Right atrium auricular region (tissue), 2 donors: ENCODE measurements around the gene ACER3. TPM values are rescaled to one million over a fixed set of nuclear protein-coding genes. Genes with fewer than 3 reads are reported as not detected.
"Not testable (repeated sequence)": the region's sequence is repeated elsewhere in the genome, so short reads cannot be mapped to it uniquely, and the experiment has no call there.

Source experiments
- DNase-seq: peaks from one replicate; pipeline ENCODE4 v3.0.0-alpha.2; 2019; ENCODE audit warnings: low spot score
- H3K27ac ChIP-seq, 2 donors: fragments of 200-600 bp; sonication (generic); 1 replicate in 1 of 2; 2 replicates in 1 of 2; pipeline ENCODE4 v1.5.1; 2016 to 2019
- H3K27me3 ChIP-seq, 2 donors: fragments of 200-600 bp; sonication (generic); one replicate each; pipeline versions ENCODE4 v1.5.1 to v1.6.0; 2017 to 2019
- H3K36me3 ChIP-seq: fragments of 200-600 bp; sonication (generic); one replicate; pipeline ENCODE4 v1.5.1; 2016
- H3K4me1 ChIP-seq, 2 donors: fragments of 200-600 bp; sonication (generic); one replicate each; pipeline versions ENCODE4 v1.5.1 to v1.6.0; 2017 to 2019
- H3K4me3 ChIP-seq, 2 donors: fragments of 200-600 bp; sonication (generic); 1 replicate in 1 of 2; 2 replicates in 1 of 2; pipeline ENCODE4 v1.5.1; 2017 to 2019; ENCODE audit warnings: mild to moderate bottlenecking in 1 of 2, moderate library complexity in 1 of 2
- H3K9me3 ChIP-seq, 2 donors: fragments of 200-600 bp; sonication (generic); one replicate each; pipeline ENCODE4 v1.5.1; 2019
- total RNA-seq, 2 donors: library from RNA; depleted of rRNA; stranded (reverse); fragments of >200 nt; gene quantifications; one replicate each; pipeline ENCODE4 v1.1.0, GENCODE V29; 2016
- TF ChIP-seq, protein P1 (sequence below), 2 donors: fragments of 200-600 bp; sonication (generic); IDR thresholded peaks; one replicate each; pipeline ENCODE4 v1.5.1; 2019; ENCODE audit warnings: antibody characterized with exemption in 2 of 2

The ACER3 gene
- total RNA-seq, 2 donors from 2014 or later: 6.4 to 11.3 TPM

DNA sequence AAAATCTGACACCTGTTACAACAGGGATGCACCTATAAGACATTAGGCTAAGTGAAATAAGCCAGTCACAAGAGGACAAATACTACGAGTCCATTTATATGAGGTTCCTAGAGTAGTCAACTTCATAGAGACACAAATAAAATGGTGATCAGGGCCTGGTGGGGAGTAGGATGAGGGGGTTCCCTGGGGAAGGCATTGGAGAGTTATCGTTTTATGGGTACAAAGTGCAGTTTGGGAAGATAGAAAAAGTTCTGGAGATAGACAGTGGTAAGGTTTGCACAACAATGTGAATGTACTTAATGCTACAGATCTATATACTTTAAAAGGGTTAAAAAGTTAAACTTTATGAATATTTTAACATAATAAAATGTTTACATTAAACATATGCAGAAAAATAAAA lies 142.1 kb downstream of the ACER3 start:
- TF ChIP-seq, protein P1, sequence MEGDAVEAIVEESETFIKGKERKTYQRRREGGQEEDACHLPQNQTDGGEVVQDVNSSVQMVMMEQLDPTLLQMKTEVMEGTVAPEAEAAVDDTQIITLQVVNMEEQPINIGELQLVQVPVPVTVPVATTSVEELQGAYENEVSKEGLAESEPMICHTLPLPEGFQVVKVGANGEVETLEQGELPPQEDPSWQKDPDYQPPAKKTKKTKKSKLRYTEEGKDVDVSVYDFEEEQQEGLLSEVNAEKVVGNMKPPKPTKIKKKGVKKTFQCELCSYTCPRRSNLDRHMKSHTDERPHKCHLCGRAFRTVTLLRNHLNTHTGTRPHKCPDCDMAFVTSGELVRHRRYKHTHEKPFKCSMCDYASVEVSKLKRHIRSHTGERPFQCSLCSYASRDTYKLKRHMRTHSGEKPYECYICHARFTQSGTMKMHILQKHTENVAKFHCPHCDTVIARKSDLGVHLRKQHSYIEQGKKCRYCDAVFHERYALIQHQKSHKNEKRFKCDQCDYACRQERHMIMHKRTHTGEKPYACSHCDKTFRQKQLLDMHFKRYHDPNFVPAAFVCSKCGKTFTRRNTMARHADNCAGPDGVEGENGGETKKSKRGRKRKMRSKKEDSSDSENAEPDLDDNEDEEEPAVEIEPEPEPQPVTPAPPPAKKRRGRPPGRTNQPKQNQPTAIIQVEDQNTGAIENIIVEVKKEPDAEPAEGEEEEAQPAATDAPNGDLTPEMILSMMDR (IDR thresholded peaks at IDR 0.05): no peak
- Histone ChIP-seq H3K27ac (no peak overlapping the region), H3K9me3 (no peaks in the 10 kb centered on the region), H3K36me3 (no peaks in the 10 kb centered on the region), H3K27me3 (no peaks in the 10 kb centered on the region), H3K4me3 (no peak overlapping the region), H3K4me1 (no peaks in the 10 kb centered on the region)
- DNase-seq: no peak

DNA sequence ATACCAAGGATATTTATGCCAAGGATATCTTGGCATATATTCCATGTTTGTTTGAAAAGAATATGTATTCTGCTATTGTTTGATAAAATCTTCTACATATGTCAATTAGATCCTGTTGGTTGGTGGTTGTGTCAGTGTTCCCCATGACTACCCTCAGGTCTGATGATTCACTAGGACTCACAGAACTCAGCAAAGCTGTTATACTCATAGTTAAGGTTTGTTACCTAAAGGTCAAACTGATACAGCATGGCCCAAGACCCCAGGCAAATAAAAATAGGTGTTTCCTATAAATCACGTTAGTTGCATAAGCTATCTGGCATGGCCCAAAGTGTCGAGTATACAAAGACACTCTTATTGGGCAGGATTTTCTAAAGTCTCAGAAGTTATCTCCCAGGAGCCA lies 143.2 kb downstream of the ACER3 start:
- no peaks in the 10 kb centered on the region for H3K36me3 ChIP-seq
- no peaks in the 10 kb centered on the region for H3K9me3 ChIP-seq
- H3K27ac ChIP-seq: no peak overlapping the region
- H3K4me1 ChIP-seq: no peaks in the 10 kb centered on the region
- TF ChIP-seq, protein P1 (IDR thresholded peaks at IDR 0.05): no peak
- DNase-seq: no peak
- H3K4me3 ChIP-seq: no peak overlapping the region
- H3K27me3 ChIP-seq: no peaks in the 10 kb centered on the region

DNA sequence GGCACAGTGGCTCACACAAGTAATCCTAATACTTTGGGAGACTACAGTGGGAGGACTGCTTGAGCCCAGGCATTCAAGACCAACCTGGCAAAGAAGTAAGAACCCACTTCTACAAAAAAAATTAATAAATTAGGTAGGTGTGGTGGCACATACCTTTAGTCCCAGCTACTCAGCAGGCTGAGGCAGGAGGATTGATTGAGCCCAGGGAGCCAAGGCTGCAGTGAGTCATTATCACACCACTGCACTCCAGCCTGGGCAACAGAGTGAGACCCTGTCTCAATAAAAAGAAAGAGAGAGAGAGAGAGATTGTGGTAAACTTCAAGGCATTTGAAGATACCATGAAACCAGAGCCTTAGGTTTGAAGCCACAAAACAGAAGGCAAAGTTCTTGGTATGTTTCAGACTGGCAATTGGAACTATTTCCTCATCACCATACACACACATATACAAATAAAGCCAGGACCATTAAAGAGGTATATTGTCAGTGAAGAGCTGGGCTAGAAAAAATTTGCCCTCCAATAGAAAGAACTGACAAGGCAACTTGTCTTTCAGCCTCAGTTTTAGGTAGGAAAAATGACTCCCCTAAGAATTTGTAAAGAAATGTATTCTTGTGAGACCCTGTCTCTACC lies 148.9 kb downstream of the ACER3 start:
- TF ChIP-seq, protein P1 (IDR thresholded peaks at IDR 0.05): no peak
- Histone ChIP-seq H3K27ac (no peak overlapping the region), H3K36me3 (no peaks in the 10 kb centered on the region), H3K4me1 (no peaks in the 10 kb centered on the region), H3K27me3 (no peaks in the 10 kb centered on the region), H3K9me3 (no peaks in the 10 kb centered on the region), H3K4me3 (no peak overlapping the region)
- no peak for DNase-seq

DNA sequence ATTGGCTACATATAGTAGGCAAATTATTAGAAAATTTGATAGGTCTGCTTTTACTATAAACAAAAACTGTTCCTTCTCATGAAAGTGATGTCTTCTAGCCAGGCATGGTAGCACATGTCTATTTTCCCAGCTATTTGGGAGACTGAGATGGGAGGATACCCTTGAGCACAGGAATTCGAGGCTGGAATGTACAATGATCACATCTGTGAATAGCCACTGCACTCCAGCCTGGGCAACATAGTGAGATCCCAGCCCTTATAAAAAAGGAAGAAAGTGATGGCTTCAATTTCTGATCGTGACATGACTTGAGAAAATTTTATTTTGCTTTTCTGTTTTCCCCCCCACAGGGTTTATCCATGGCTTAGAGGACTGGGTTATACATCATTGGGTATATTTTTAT lies 154.0 kb downstream of the ACER3 start:
- TF ChIP-seq, protein P1 (IDR thresholded peaks at IDR 0.05): no peak
- H3K4me3 ChIP-seq: no peak overlapping the region
- no peaks in the 10 kb centered on the region for H3K9me3 ChIP-seq
- no peaks in the 10 kb centered on the region for H3K27me3 ChIP-seq
- no peak overlapping the region for H3K27ac ChIP-seq
- no peak for DNase-seq
- peaks cover 4% of the 10 kb centered on the region for H3K36me3 ChIP-seq
- H3K4me1 ChIP-seq: no peaks in the 10 kb centered on the region

DNA sequence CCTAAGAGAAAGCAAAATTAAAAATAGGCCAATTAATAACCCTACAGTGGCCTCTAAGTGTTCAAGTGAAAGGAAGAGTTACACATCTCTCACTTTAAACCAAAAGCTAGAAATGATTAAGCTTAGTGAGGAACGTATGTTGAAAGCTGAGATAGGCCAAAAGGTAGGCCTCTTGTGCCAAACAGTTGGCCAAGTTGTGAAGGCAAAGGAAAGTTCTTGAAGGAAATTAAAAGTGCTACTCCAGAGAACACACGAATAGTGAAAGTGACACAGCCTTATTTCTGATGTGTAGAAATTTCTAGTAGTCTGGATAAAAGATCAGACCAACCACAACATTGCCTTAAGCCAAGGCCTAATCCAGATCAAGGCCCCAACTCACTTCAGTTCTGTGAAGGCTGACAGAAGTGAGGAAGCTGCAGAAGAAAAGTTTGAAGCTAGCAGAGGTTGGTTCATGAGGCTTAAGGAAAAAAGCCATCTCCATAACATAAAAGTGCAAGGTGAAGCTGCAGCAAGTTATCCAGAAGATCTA lies 157.7 kb downstream of the ACER3 start:
- not testable (repeated sequence) for H3K4me3 ChIP-seq, H3K36me3 ChIP-seq

DNA sequence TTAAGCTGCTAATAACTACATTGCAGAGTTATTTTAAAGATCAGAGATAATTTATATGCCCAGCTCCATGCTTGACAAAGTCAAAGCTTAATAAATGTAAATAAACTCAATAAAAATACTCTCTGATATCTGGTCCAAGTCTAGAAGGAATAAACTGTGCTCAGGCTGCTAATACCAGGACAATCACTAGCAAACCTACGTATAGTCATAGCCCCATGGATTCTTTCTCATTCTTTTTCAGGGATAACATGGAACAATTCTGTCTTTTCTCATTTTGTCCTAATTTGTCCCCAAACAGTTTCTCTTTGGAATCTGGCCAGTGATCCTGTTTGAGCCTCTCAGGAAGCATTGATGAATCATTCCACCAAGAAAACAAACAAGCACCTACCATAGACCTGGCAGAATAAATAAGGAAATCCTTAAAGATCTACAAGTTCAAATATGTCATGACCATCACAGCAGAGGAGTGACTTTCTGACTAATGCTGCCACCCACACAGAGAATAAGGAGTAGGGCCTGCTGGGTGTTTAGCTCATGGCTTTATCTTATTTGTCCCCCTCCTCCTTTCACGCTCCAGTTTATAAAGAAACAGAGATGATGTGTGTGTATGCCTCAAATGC lies 159.4 kb downstream of the ACER3 start:
- Histone ChIP-seq H3K4me3 (no peak overlapping the region), H3K27ac (no peak overlapping the region), H3K27me3 (no peaks in the 10 kb centered on the region), H3K9me3 (no peaks in the 10 kb centered on the region), H3K36me3 (peaks cover 4% of the 10 kb centered on the region), H3K4me1 (no peaks in the 10 kb centered on the region)
- TF ChIP-seq, protein P1 (IDR thresholded peaks at IDR 0.05): no peak
- DNase-seq: no peak

More for the DNA sequence above, 157.7 kb downstream of the ACER3 start:
- not testable (repeated sequence) for DNase-seq, H3K27ac ChIP-seq, H3K27me3 ChIP-seq, H3K4me1 ChIP-seq, H3K9me3 ChIP-seq
